ENCODE results near the gene EYS.
"Not testable (repeated sequence)": the region's sequence is repeated elsewhere in the genome, so short reads cannot be mapped to it uniquely, and the experiment has no call there.

EYS gene

DNA sequence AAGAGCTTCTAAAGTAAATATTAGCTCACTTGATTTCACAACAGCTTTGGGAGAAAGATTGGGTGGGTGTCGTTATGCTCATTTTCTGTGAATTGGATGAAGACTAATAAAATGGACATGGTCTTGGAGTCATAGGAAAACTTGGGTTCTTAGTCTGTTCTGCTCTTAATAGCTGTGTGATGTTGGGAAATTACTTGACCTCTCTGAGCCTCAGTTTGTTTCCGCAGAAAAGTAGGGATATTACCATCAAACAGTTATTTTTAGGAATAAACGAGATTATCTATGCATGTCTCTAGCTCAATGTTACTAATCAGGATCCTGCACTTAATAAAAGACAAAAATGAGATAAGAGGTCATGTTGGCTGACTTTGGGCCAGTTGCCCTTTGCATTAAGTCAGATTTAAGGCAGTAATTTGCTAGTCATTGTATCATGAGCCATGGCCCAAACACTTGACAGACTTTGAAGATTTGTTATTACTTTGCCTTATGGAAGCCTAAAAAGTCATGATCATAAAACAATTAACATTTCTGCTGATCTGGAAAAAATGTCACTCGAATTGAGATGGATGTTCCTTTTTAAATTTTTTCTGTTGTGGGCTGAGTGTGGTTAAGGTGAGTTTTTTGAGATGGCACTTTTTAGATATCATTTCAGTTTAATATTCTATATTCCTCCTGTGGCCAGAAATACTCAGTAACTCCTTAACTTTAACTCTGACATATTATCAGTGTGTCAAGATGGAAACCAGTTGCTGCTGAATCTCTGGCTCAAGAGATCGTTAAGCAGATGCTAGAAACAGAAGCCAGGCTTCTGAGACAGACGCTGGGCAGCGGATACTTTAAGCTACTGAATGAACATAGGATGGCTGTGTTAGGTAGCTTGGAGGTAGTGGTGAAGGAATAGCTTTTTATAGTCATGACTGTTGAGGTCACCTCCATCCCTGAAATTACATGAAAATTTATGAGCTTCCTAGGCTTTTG is 1779.8 kb downstream of the EYS start:
- DNase-seq = no peak

DNA sequence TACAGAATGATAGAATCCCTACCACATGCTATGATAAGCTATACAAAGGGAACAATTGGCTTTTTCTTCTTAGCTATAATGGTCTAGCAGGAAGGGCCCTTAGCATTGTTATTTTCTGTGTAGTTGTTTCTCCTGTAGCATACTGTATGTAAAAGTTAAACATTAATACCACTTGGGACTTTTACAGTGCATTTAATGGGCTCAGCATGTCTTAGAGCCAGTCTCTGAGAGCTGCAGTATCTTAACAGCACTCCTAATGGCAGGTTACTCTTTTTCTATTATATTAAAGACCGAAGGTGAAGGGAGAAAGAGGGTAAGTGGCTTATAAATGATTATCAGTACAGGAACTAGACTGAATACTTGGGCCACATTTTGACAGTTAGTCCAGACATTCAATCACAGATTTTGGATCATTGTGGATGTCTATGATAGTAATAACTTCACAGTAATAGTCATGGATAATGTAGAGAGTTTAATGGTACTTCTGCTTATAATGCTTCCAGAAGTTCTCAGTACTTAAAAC is 1780.7 kb downstream of the EYS start:
- no peak for DNase-seq

DNA sequence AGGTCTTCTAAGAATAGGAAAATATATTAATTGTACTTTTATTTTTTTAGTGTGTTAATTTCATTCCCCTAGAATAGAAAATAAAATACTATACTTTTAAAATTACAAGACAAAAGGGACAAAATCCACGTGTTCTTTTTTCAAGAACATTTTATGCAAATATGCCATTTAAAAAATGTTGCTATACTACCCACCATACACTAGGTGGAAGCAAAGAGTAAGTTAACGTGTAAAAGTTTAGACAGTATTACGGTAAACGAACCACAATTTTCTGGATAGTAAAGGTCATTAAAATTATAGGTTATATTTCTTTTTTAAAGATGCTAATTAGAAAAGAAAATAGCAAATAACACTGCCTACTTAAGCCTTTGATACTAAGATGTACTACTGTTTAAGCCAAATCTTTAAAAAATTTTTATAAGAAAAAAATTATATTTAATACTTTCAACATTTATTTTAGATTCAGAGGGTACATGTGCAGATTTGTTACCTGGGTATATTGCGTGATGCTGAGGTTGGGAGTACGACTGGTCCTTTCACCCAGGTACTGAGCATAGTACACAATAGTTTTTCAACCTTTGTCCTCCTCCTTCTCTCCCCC is 1783.8 kb downstream of the EYS start:
- peak; percentile 42 for DNase-seq

DNA sequence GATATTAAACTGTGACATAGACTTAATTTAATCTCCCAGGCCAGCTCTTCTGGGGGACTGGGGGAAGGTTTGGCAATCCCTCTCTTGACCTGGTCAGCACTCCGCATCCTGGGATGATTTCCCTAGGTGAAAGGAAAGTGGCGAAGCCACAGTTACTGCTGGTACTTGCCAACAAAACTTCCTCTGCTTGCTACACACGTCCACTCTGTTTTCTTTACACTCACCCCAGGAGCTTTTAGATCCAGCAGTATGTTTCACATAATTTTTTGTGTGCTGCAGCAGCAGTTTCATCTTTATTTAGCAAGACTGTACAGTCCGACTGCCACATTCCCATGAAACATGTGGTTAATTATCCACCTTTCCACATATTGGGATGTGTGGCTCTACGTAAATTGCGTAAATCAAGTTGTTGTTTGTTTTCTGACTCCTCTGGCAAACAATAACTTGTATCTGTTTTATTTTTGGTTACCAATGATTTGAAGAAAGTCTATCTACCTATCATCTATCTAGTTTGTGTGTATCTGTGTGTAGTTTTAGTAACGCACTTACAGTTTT is 1787.4 kb downstream of the EYS start:
- no peak for DNase-seq

GRCh38 chr6:63912887-63913286 is 1794.1 kb downstream of the EYS start:
- no peak for DNase-seq

GRCh38 chr6:63910863-63911551 is 1796.0 kb downstream of the EYS start:
- no peak for DNase-seq

DNA sequence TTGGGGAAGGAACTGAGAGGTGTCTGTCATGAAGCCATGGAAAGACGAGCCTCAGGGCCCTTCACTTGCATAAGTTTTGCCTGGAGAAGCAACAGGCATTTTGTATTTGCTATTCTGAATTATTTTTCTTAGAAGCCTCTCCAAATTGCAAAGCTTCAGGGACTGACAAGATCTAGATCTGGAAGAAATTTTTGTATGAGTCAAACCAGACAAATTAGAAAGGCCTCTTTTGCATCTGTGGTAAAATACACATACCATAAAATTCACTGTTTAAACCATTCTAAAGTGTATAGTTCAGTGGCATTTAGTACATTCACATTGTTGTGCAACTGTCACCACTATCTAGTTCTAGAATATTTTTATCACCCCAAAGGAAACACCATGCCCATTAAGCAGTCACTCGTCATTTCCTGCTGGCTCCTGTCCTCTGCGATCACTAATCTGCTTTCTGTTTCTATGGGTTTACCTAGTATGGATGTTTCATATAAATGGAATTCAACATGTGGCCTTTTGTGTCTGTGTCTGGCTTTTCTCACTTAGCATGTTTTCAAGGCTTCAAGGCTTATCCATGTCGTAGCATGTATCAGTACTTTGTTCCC is 1802.3 kb downstream of the EYS start:
- DNase-seq = peak; percentile 0

GRCh38 chr6:63899550-63899949 is 1807.5 kb downstream of the EYS start:
- DNase-seq = no peak

DNA sequence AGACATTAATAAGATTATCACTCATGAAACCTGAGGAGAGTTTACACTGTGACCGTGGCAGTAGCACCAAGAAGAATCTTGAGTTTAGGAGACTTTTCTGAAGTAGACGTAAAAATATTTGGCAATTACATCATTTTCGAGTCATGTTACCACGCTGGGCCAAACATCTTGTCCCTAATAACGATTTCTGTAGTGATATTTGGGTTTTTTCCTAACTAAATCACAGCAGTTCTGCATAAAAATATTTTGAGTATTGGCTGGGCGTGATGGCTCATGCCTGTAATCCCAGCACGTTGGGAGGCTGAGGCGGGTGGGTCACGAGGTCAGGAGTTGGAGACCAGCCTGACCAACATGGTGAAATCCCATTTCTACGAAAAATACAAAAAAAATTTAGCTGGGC is 1809.1 kb downstream of the EYS start:
- DNase-seq = no peak

GRCh38 chr6:63897459-63897858 is 1809.6 kb downstream of the EYS start:
- no peak for DNase-seq

DNA sequence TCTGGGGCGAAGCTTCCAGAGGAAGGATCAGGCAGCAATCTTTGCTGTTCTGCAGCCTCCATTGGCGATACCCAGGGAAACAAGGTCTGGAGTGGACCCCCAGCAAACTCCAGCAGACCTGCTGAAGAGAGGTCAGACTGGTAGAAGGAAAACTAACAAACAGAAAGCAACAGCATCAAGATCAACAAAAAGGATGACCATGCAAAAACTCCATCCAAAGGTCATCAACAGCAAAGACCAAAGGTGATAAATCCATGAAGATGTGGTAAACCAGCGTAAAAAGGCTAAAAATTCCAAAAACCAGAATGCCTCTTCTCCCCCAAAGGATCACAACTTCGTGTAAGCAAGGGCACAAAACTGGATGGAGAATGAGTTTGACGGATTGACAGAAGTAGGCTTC is 1818.6 kb downstream of the EYS start:
- no peak for DNase-seq

- DNase-seq = not testable (repeated sequence)
These were observed 1819.2 kb downstream of the EYS start for GRCh38 chr6:63887804-63888203.

DNA sequence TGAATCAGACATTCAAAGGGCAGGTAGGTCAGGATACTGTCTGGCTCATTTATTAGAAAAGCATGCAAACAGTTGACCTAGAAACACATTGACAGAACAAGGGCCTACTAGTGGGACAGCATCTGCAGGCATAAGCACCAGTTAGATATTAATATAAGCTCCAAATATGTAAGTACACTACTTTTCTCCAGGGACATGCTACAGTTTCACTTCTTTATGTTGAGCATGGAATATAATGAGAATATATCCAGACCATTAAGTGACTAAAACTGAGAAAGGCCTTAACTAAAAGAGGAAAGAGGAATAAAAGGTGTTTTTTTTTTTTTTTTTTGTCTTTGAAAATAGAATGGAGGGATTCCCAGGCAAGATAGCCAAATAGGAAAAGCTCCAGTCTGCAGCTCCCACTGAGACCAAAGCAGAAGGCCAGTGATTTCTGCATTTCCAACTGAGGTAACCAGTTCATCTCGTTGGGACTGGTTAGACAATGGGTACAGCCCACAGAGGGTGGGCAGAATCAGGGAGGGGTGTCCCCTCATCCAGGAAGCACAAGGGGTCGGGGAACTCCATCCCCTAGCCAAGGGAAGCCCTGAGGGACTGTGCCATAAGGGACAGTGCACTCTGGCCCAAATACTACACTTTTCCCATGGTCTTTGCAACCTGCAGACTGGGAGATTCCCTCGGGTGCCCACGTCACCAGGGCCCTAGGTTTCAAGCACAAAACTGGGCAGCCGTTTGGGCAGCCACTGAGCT is 1819.8 kb downstream of the EYS start:
- DNase-seq = no peak

GRCh38 chr6:63886341-63886740 is 1820.7 kb downstream of the EYS start:
- DNase-seq = no peak

GRCh38 chr6:63883597-63883996 is 1823.4 kb downstream of the EYS start:
- no peak for DNase-seq

DNA sequence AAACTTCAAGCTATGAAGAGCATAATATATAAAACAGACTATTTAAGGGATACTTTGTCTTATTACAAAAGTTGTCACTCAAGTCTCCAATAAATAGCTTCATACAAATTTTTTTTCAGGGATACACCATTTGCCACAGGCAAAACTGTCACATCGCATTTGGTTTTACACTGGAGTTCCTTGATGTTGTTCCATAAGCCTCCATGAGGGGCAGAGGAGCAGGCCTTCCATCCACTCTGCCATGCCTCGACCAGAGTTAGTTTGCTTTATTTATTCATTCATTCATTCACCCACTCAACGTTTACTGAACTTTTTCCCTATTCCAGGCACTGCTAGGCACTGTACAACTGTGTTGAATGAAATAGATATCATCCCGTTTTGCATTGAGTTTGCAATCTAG is 1824.8 kb downstream of the EYS start:
- no peak for DNase-seq

- no peak for DNase-seq
These were observed 1825.2 kb downstream of the EYS start for GRCh38 chr6:63881791-63882190.

GRCh38 chr6:63872233-63872632 is 1834.8 kb downstream of the EYS start:
- DNase-seq = no peak

GRCh38 chr6:63868351-63868750 is 1838.7 kb downstream of the EYS start:
- DNase-seq = no peak

DNA sequence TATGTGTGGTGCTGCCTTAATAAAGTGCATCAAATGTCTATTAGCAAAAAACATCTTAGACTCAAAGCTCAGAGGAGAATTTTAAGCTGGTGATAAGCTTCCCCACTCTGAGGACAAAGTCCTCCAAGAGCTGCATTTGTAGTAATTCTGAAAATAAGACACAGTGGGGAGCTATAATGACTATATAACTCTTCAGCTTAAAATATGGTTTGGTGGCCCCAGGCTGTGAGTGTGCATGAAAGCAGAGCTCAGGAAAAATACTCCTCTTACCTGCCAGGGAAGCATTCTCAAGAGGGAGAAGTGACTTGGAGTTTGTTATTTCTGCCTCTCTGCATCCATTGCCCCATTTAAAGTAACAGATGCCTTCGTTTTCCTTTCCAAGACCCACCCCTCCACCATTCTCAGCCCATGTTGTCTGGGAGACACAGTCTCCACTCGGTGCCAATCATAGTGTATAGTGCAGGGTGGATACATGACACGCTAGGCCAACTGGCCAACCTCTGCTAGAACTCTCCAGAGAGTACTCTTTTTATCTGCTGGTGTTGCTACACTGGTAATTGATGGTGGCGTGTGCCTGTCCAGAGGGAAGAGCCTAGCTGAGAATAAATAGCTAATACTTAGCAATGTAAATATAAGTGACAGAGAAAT is 1842.2 kb downstream of the EYS start:
- DNase-seq = no peak

DNA sequence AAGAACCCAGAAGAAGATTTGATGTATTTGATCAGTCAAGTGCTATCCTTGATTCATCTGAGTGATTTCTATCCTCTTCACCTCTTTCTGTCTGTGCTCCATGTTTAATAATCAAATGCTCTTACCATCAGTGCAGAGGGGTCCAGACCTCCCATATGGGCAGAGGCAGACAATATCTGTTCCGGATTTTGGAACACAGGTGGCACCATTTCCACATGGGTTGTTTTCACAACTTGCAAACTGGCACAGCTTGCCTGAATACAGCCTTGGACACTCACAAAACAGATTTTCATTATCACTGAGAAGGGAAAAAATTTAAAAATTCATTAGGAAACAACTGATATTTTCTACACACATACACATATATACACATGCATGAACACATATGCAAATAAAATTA is 1843.0 kb downstream of the EYS start:
- DNase-seq = no peak

Data from activated CD4-positive, alpha-beta T cell treated with anti-CD3 and anti-CD28 coated beads, Interleukin-10, Interleukin-2, amounts not matched to agents 100 ng/mL and 50 ng/mL, durations not matched to agents 16 hours and 8 hours (primary cell).